ENCODE results near the gene POLR2E. TPM values are rescaled to one million over a fixed set of nuclear protein-coding genes. Genes with fewer than 3 reads are reported as not detected.

Gene POLR2E
- total RNA-seq, 1 donor from 2014 or later, result 72.1 TPM

DNA sequence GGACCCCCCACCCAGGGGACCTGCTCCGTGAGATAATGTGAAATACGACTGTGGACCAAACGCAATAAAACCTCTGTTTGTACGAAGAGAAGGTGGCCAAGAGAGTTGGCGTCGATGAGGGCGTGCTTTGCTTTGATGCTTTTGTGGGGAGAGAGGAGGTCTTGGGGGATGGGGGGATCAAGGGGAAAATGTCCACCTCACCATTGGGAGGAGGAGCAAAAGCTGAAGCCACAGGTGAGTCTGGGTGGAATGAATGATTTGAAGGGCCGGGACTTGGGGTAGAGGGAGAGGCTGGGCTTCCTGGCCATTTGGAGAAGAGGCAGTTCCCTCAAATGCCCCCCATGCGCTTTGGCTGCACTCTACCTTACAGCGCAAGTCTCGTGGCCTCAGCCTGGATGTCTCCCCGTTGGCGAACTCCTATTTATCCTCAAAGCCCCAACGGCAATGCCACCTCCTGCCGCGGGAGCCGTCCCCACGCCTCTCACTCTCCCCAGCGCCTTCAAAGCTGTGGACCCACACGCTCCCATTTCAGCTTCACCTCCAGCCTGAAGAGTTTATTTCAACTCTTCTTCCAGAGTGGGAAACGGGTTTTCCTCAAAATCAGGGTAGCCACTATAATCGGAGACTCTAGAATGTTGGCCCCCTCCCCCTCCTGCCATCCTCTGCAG, 56.1 kb downstream of the POLR2E start:
- TF ChIP-seq, protein P1, sequence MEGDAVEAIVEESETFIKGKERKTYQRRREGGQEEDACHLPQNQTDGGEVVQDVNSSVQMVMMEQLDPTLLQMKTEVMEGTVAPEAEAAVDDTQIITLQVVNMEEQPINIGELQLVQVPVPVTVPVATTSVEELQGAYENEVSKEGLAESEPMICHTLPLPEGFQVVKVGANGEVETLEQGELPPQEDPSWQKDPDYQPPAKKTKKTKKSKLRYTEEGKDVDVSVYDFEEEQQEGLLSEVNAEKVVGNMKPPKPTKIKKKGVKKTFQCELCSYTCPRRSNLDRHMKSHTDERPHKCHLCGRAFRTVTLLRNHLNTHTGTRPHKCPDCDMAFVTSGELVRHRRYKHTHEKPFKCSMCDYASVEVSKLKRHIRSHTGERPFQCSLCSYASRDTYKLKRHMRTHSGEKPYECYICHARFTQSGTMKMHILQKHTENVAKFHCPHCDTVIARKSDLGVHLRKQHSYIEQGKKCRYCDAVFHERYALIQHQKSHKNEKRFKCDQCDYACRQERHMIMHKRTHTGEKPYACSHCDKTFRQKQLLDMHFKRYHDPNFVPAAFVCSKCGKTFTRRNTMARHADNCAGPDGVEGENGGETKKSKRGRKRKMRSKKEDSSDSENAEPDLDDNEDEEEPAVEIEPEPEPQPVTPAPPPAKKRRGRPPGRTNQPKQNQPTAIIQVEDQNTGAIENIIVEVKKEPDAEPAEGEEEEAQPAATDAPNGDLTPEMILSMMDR (IDR thresholded peaks at IDR 0.05), result no peak
- H3K27me3 ChIP-seq, result no peaks in the 10 kb centered on the region
- intact Hi-C loops (cut with DNase I), result no loop called here
- peaks cover 11 to 17% of the 10 kb centered on the region in 2 donors for H3K4me1 ChIP-seq
- peak overlapping the region in 1 of 2 donors; percentile 49 for H3K27ac ChIP-seq
- H3K9me3 ChIP-seq, result no peaks in the 10 kb centered on the region
- H3K36me3 ChIP-seq, result peaks cover 29 to 31% of the 10 kb centered on the region in 2 donors
- DNase-seq (ENCODE audit: low spot score in 2 of 2), result no peak
- peak overlapping the region in 1 of 2 donors; percentile 64 for H3K4me3 ChIP-seq

DNA sequence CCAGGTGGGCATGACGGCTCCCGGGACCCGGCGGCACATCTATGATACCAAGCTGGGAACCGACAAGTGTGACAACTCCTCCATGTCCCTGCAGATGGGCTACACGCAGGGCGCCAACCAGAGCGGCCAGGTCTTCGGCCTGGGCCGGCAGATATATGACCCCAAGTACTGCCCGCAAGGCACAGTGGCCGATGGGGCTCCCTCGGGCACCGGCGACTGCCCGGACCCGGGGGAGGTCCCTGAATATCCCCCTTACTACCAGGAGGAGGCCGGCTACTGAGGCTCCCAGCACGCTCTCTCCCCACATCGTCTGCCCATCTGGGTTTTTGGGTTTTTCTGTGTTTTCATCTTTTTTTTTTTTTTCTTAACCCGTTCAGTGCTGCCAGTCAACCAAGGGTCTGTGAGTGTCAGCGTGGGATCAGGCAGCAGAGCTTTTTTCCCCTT, 57.5 kb downstream of the POLR2E start:
- Histone ChIP-seq H3K9me3 (no peaks in the 10 kb centered on the region), H3K27ac (no peak overlapping the region), H3K4me3 (no peak overlapping the region), H3K27me3 (no peaks in the 10 kb centered on the region), H3K4me1 (peaks cover 11 to 17% of the 10 kb centered on the region in 2 donors), H3K36me3 (peaks cover 37 to 39% of the 10 kb centered on the region in 2 donors)
- TF ChIP-seq, protein P1 (IDR thresholded peaks at IDR 0.05), result no peak
- intact Hi-C loops (cut with DNase I), result no loop called here
- DNase-seq (ENCODE audit: low spot score in 2 of 2), result no peak

Other genes with a start within 250 kb of the POLR2E start
- gene ELANE, start 243.1 kb downstream of the POLR2E start, total RNA-seq, result not detected
- 1,680 TPM for gene CFD, start 235.7 kb downstream of the POLR2E start, total RNA-seq
- 73.2 TPM for gene MED16, start 202.2 kb downstream of the POLR2E start, total RNA-seq
- gene RNU6-9, start 201.9 kb downstream of the POLR2E start, total RNA-seq, result not detected
- gene R3HDM4, start 182.2 kb downstream of the POLR2E start, total RNA-seq, result 81.5 TPM
- not detected for gene KISS1R, start 178.0 kb downstream of the POLR2E start, total RNA-seq
- 55.3 TPM for gene ARID3A, start 169.3 kb downstream of the POLR2E start, total RNA-seq
- gene WDR18, start 111.0 kb downstream of the POLR2E start, total RNA-seq, result 65.7 TPM
- not detected for gene GRIN3B, start 95.0 kb downstream of the POLR2E start, total RNA-seq
- gene TMEM259, start 74.3 kb downstream of the POLR2E start, total RNA-seq, result 452 TPM
- gene RNU6-2, start 73.9 kb downstream of the POLR2E start, total RNA-seq, result not detected
- 79.1 TPM for gene CNN2, start 68.8 kb downstream of the POLR2E start, total RNA-seq
- 96.6 TPM for gene ABCA7, start 55.3 kb downstream of the POLR2E start, total RNA-seq
- 66.5 TPM for gene ARHGAP45, start 28.2 kb downstream of the POLR2E start, total RNA-seq
- gene GPX4, start 8.6 kb upstream of the POLR2E start, total RNA-seq, result 348 TPM
- 120 TPM for gene SBNO2, start 78.9 kb upstream of the POLR2E start, total RNA-seq
- gene STK11, start 110.4 kb upstream of the POLR2E start, total RNA-seq, result 104 TPM
- 1.9 TPM for gene CBARP, start 142.6 kb upstream of the POLR2E start, total RNA-seq
- 232 TPM for gene ATP5F1D, start 146.4 kb upstream of the POLR2E start, total RNA-seq
- gene MIDN, start 153.2 kb upstream of the POLR2E start, total RNA-seq, result 307 TPM
- gene CIRBP, start 174.0 kb upstream of the POLR2E start, total RNA-seq, result 442 TPM
- 156 TPM for gene FAM174C, start 180.2 kb upstream of the POLR2E start, total RNA-seq
- gene EFNA2, start 190.5 kb upstream of the POLR2E start, total RNA-seq, result not detected

Data from ascending aorta (tissue), 2 donors.